ENCODE measurements around the gene PCYT2.

DNA sequence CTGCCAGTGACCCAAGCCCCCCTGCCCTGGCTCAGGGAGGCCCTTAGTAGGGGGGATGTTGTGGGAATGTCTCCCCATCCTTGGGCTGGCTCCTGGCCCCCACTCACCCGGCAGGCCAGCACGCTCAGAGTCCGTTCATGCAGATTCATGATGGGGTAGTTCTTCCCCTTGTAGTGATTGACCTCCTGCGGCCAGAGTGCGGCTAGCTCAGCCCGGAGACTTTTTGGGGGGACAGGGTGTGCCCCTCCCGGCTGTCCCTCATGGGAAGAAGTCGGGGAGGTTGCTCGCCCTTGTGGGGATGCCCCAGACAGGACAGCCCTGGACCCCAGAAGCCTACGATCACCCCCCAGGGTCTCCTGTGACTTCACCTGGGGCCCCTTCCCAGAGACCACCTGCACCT lies 5.2 kb downstream of the PCYT2 start:
- TF ChIP-seq POLR2AphosphoS5 (IDR thresholded peaks at IDR 0.05) (no peak), POLR2A (IDR thresholded peaks at IDR 0.05) (no peak)
